HepG2 (cell line): Measurements from ENCODE around the gene SLC19A1. TPM values are rescaled to one million over a fixed set of nuclear protein-coding genes. Genes with fewer than 3 reads are reported as not detected.

Source experiments
- EP300 ChIP-seq, 3 experiments: sonication (generic) in 1 of 3; formaldehyde crosslinking in 1 of 3; IDR thresholded peaks; 2 replicates each; pipeline versions ENCODE4 v1.5.1 to v1.6.1; 2011 to 2020; ENCODE audit warnings: low read depth in 2 of 3, low read length in 2 of 3, borderline replicate concordance in 1 of 3, improper control_type of control experiment in 1 of 3, mild to moderate bottlenecking in 1 of 3, missing genetic modification reagents in 1 of 3, moderate library complexity in 1 of 3
- KAT8 ChIP-seq: IDR thresholded peaks from 2 replicates; pipeline ENCODE4 v1.6.1; 2016; ENCODE audit warnings: missing genetic modification reagents, missing compliant biosample characterization
- MXD4 ChIP-seq: IDR thresholded peaks from 2 replicates; pipeline ENCODE4 v1.6.1; 2016; ENCODE audit warnings: mild to moderate bottlenecking, missing biosample characterization, missing genetic modification reagents
- NFYC ChIP-seq: IDR thresholded peaks from 2 replicates; pipeline ENCODE4 v1.6.1; 2016; ENCODE audit warnings: missing genetic modification reagents, missing compliant biosample characterization
- SAFB2 ChIP-seq: sonication (generic); formaldehyde crosslinking; IDR thresholded peaks from 2 replicates; pipeline ENCODE4 v1.5.1; 2020; ENCODE audit warnings: missing genetic modification reagents, low read depth, mild to moderate bottlenecking, borderline replicate concordance
- TFE3 ChIP-seq: IDR thresholded peaks from 2 replicates; pipeline ENCODE4 v1.6.1; 2016
- ZNF280B ChIP-seq: sonication (generic); formaldehyde crosslinking; IDR thresholded peaks from 2 replicates; pipeline ENCODE4 v1.5.0; 2020; ENCODE audit warnings: missing genetic modification reagents, mild to moderate bottlenecking, borderline replicate concordance
- ZNF589 ChIP-seq: sonication (generic); formaldehyde crosslinking; conservative IDR thresholded peaks from 2 replicates; pipeline ENCODE4 v1.8.0; 2022; ENCODE audit warnings: mild to moderate bottlenecking, moderate library complexity, missing genetic modification reagents
- ZNF761 ChIP-seq: sonication (generic); formaldehyde crosslinking; conservative IDR thresholded peaks from 2 replicates; pipeline ENCODE4 v1.4.0; 2020; ENCODE audit warnings: mild to moderate bottlenecking, missing genetic modification reagents
- ZNF781 ChIP-seq: sonication (generic); formaldehyde crosslinking; IDR thresholded peaks from 2 replicates; pipeline ENCODE4 v1.5.1; 2020; ENCODE audit warnings: borderline replicate concordance, mild to moderate bottlenecking, missing genetic modification reagents; ENCODE audit errors: not compliant biosample characterization
- polyA plus RNA-seq, 8 experiments: library from polyadenylated mRNA; depleted of rRNA in 3 of 8; stranded (reverse) in 7 of 8; unstranded in 1 of 8; fragments of >200 nt; fragmentation: Illumina TruSeq in 4 of 8; extraction: Trizol in 4 of 8; gene quantifications; 2 replicates each; pipeline versions ENCODE4 v1.2.1 to v1.2.3, GENCODE V29; 2011 to 2016; ENCODE audit warnings: low read depth in 4 of 8, missing spikeins in 1 of 8, mixed read lengths in 1 of 8; ENCODE audit not compliant: insufficient read depth in 1 of 8
- total RNA-seq, 5 experiments: library from RNA; depleted of rRNA; stranded (reverse); fragments of >200 nt; fragmentation: Illumina TruSeq; extraction: Trizol; gene quantifications; 2 replicates each; pipeline ENCODE4 v1.2.3, GENCODE V29; 2016; ENCODE audit warnings: low read depth in 1 of 5
- TF ChIP-seq, protein P1 (sequence below), 2 experiments: fragments of 450-650 bp in 1 of 2; sonication (generic) in 1 of 2; formaldehyde crosslinking in 1 of 2; IDR thresholded peaks; 2 replicates each; pipeline versions ENCODE4 v1.6.1 to v1.8.0; 2016 to 2022; ENCODE audit warnings: antibody characterized with exemption in 1 of 2, mild to moderate bottlenecking in 1 of 2, missing genetic modification reagents in 1 of 2
- TF ChIP-seq, protein P2 (sequence below): sonication (generic); formaldehyde crosslinking; IDR thresholded peaks from 2 replicates; pipeline ENCODE4 v1.4.0; 2020; ENCODE audit warnings: missing genetic modification reagents

The SLC19A1 gene
- total and polyA plus RNA-seq, 2 of the 13 experiments (the other 11 are each of a cell fraction or from before 2014, with no cell fraction given) = 21.8 to 23.0 TPM

- TF ChIP-seq, protein P1, sequence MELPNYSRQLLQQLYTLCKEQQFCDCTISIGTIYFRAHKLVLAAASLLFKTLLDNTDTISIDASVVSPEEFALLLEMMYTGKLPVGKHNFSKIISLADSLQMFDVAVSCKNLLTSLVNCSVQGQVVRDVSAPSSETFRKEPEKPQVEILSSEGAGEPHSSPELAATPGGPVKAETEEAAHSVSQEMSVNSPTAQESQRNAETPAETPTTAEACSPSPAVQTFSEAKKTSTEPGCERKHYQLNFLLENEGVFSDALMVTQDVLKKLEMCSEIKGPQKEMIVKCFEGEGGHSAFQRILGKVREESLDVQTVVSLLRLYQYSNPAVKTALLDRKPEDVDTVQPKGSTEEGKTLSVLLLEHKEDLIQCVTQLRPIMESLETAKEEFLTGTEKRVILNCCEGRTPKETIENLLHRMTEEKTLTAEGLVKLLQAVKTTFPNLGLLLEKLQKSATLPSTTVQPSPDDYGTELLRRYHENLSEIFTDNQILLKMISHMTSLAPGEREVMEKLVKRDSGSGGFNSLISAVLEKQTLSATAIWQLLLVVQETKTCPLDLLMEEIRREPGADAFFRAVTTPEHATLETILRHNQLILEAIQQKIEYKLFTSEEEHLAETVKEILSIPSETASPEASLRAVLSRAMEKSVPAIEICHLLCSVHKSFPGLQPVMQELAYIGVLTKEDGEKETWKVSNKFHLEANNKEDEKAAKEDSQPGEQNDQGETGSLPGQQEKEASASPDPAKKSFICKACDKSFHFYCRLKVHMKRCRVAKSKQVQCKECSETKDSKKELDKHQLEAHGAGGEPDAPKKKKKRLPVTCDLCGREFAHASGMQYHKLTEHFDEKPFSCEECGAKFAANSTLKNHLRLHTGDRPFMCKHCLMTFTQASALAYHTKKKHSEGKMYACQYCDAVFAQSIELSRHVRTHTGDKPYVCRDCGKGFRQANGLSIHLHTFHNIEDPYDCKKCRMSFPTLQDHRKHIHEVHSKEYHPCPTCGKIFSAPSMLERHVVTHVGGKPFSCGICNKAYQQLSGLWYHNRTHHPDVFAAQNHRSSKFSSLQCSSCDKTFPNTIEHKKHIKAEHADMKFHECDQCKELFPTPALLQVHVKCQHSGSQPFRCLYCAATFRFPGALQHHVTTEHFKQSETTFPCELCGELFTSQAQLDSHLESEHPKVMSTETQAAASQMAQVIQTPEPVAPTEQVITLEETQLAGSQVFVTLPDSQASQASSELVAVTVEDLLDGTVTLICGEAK (IDR thresholded peaks at IDR 0.05) = no peak
- TF ChIP-seq, protein P1 (CRISPR knock-in tag; IDR thresholded peaks at IDR 0.05) = peak; percentile 68
- TF ChIP-seq, protein P2, sequence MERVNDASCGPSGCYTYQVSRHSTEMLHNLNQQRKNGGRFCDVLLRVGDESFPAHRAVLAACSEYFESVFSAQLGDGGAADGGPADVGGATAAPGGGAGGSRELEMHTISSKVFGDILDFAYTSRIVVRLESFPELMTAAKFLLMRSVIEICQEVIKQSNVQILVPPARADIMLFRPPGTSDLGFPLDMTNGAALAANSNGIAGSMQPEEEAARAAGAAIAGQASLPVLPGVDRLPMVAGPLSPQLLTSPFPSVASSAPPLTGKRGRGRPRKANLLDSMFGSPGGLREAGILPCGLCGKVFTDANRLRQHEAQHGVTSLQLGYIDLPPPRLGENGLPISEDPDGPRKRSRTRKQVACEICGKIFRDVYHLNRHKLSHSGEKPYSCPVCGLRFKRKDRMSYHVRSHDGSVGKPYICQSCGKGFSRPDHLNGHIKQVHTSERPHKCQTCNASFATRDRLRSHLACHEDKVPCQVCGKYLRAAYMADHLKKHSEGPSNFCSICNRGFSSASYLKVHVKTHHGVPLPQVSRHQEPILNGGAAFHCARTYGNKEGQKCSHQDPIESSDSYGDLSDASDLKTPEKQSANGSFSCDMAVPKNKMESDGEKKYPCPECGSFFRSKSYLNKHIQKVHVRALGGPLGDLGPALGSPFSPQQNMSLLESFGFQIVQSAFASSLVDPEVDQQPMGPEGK (CRISPR knock-in tag) = peak; percentile 87
- TF ChIP-seq ZNF280B (CRISPR knock-in tag) (peak; percentile 78; the same call in 1 of the 2 replicates), KAT8 (CRISPR knock-in tag) (peak; percentile 78), ZNF761 (CRISPR knock-in tag) (no peak; the same call in 1 of the 2 replicates), NFYC (no peak), TFE3 (peak; percentile 50), ZNF781 (CRISPR knock-in tag) (peak; percentile 79), ZNF589 (CRISPR knock-in tag) (no peak), EP300 (IDR thresholded peaks at IDR 0.05; ENCODE audit: low read depth in 2 of 2, low read length in 2 of 2) (no peak), EP300 (CRISPR knock-in tag; IDR thresholded peaks at IDR 0.05; ENCODE audit: borderline replicate concordance) (peak; percentile 48; the same call in 1 of the 2 replicates), SAFB2 (CRISPR knock-in tag) (peak; percentile 80; the same call in 1 of the 2 replicates), MXD4 (CRISPR knock-in tag) (peak; percentile 84)
Measured at GRCh38 chr21:45555557-45556301, 13.5 kb upstream of the SLC19A1 start (continued).
